ENCODE data around the gene ATP13A3. TPM values are rescaled to one million over a fixed set of nuclear protein-coding genes. Genes with fewer than 3 reads are reported as not detected.

Gene ATP13A3
- total RNA-seq, 1 donor from 2014 or later: 79.2 TPM

GRCh38 chr3:194446754-194447153, 40.0 kb downstream of the ATP13A3 start:
- peaks cover 54% of the 10 kb centered on the region for H3K36me3 ChIP-seq (ENCODE audit: insufficient read depth, low read length)
- no peaks in the 10 kb centered on the region for H3K79me2 ChIP-seq (ENCODE audit: insufficient read depth, low read length)
- H3K4me2 ChIP-seq (ENCODE audit: low read length): no peak overlapping the region
- H3K27ac Mint-ChIP-seq (ENCODE audit: unreplicated experiment): no peak overlapping the region
- peaks cover 2% of the 10 kb centered on the region for H3K4me1 Mint-ChIP-seq (ENCODE audit: low read depth, unreplicated experiment)
- no peak overlapping the region for H3K4me3 ChIP-seq (ENCODE audit: insufficient read depth, low read depth, low read length)
- no peaks in the 10 kb centered on the region for H3K4me1 ChIP-seq (ENCODE audit: insufficient read depth, low read length)
- no peak for DNase-seq (ENCODE audit: low read depth)
- peaks cover 11% of the 10 kb centered on the region for H4K20me1 ChIP-seq (ENCODE audit: insufficient read depth, low read length)
- no peak for TF ChIP-seq EZH2 (IDR thresholded peaks at IDR 0.05; ENCODE audit: insufficient read depth, low read length)
- H3K36me3 Mint-ChIP-seq (ENCODE audit: low read depth, unreplicated experiment): peaks cover 7% of the 10 kb centered on the region
- H3K9ac ChIP-seq (ENCODE audit: low read length): no peak overlapping the region
- no peaks in the 10 kb centered on the region for H3K9me3 Mint-ChIP-seq (ENCODE audit: unreplicated experiment)
- no peaks in the 10 kb centered on the region for H3K27me3 Mint-ChIP-seq (ENCODE audit: low read depth, unreplicated experiment)
- H3K9me3 ChIP-seq (ENCODE audit: insufficient read depth, low read depth, low read length): no peaks in the 10 kb centered on the region
- FAIRE-seq: no peak
- no peak overlapping the region for H3K27ac ChIP-seq (ENCODE audit: low read depth, low read length)
- H3K27me3 ChIP-seq (ENCODE audit: insufficient read depth, low read length): no peaks in the 10 kb centered on the region
- H2AFZ ChIP-seq (ENCODE audit: low read depth, low read length): no peak overlapping the region
- H3K4me3 Mint-ChIP-seq (ENCODE audit: unreplicated experiment): no peak overlapping the region

DNA sequence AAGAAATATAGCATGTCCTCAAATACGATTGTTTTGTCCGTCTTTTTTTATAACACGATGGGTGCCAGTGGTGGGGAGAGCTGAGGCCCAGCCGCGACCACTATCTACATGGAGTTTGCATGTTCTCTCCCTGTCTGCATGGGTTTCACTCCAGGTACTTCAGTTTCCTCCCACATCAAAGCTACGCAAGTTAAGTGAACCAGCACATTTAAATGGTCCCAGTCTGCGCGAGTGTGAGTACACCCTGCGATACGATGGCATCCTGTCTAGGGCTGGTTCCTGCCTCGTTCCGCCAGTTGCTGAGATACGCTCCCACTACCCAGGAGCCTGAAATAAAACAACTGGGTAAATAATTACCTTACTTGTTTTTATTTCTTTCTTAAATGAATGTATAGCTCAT, 40.6 kb downstream of the ATP13A3 start:
- H3K36me3 ChIP-seq (ENCODE audit: insufficient read depth, low read length): peaks cover 54% of the 10 kb centered on the region
- H3K79me2 ChIP-seq (ENCODE audit: insufficient read depth, low read length): no peaks in the 10 kb centered on the region

DNA sequence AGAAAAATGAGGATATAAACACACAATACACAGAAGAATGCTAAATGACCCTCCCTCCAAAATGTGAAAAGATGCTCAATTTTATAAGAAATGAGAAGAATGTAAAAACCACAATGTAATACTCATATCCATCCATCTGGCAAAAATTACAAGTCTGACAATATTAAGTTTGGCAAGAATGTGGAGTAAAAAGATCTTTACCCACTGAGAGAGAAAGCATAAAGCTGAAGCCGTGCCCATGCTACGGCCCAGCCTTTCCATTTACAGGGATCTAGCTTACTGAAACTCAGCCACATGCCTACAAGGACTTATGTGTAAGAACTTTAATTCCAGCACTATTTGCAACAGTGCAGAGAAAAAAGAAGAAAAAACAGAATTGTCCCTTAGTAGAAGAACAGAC, 42.9 kb downstream of the ATP13A3 start:
- TF ChIP-seq CTCF (IDR thresholded peaks at IDR 0.05; ENCODE audit: insufficient read depth, low read depth, low read length) (no peak), EZH2 (IDR thresholded peaks at IDR 0.05; ENCODE audit: insufficient read depth, low read length) (no peak)
- Mint-ChIP-seq H3K27ac (ENCODE audit: unreplicated experiment) (no peak overlapping the region), H3K9me3 (ENCODE audit: unreplicated experiment) (no peaks in the 10 kb centered on the region), H3K4me3 (ENCODE audit: unreplicated experiment) (no peak overlapping the region), H3K36me3 (ENCODE audit: low read depth, unreplicated experiment) (peaks cover 11% of the 10 kb centered on the region), H3K27me3 (ENCODE audit: low read depth, unreplicated experiment) (no peaks in the 10 kb centered on the region), H3K4me1 (ENCODE audit: low read depth, unreplicated experiment) (peaks cover 10% of the 10 kb centered on the region)
- peaks cover 59% of the 10 kb centered on the region for H3K36me3 ChIP-seq (ENCODE audit: insufficient read depth, low read length)
- H4K20me1 ChIP-seq (ENCODE audit: insufficient read depth, low read length): peaks cover 22% of the 10 kb centered on the region
- H3K27me3 ChIP-seq (ENCODE audit: insufficient read depth, low read length): no peaks in the 10 kb centered on the region
- peak; percentile 49 for FAIRE-seq
- no peak overlapping the region for H3K4me2 ChIP-seq (ENCODE audit: low read length)
- no peak overlapping the region for H3K4me3 ChIP-seq (ENCODE audit: insufficient read depth, low read depth, low read length)
- no peak overlapping the region for H2AFZ ChIP-seq (ENCODE audit: low read depth, low read length)
- H3K79me2 ChIP-seq (ENCODE audit: insufficient read depth, low read length): no peaks in the 10 kb centered on the region
- H3K9me3 ChIP-seq (ENCODE audit: insufficient read depth, low read depth, low read length): no peaks in the 10 kb centered on the region
- no peaks in the 10 kb centered on the region for H3K4me1 ChIP-seq (ENCODE audit: insufficient read depth, low read length)
- no peak overlapping the region for H3K9ac ChIP-seq (ENCODE audit: low read length)
- no peak overlapping the region for H3K27ac ChIP-seq (ENCODE audit: low read depth, low read length)
- no peak for DNase-seq (ENCODE audit: low read depth)

More for the DNA sequence above, 40.6 kb downstream of the ATP13A3 start:
- FAIRE-seq: no peak
- no peaks in the 10 kb centered on the region for H3K4me1 ChIP-seq (ENCODE audit: insufficient read depth, low read length)
- Mint-ChIP-seq H3K27ac (ENCODE audit: unreplicated experiment) (no peak overlapping the region), H3K4me1 (ENCODE audit: low read depth, unreplicated experiment) (peaks cover 6% of the 10 kb centered on the region), H3K9me3 (ENCODE audit: unreplicated experiment) (no peaks in the 10 kb centered on the region), H3K36me3 (ENCODE audit: low read depth, unreplicated experiment) (peaks cover 4% of the 10 kb centered on the region), H3K27me3 (ENCODE audit: low read depth, unreplicated experiment) (no peaks in the 10 kb centered on the region), H3K4me3 (ENCODE audit: unreplicated experiment) (no peak overlapping the region)
- H3K9ac ChIP-seq (ENCODE audit: low read length): no peak overlapping the region
- peaks cover 14% of the 10 kb centered on the region for H4K20me1 ChIP-seq (ENCODE audit: insufficient read depth, low read length)
- H3K27ac ChIP-seq (ENCODE audit: low read depth, low read length): no peak overlapping the region
- no peak for TF ChIP-seq EZH2 (IDR thresholded peaks at IDR 0.05; ENCODE audit: insufficient read depth, low read length)
- TF ChIP-seq CTCF (IDR thresholded peaks at IDR 0.05; ENCODE audit: insufficient read depth, low read depth, low read length): no peak
- no peaks in the 10 kb centered on the region for H3K27me3 ChIP-seq (ENCODE audit: insufficient read depth, low read length)
- H3K9me3 ChIP-seq (ENCODE audit: insufficient read depth, low read depth, low read length): no peaks in the 10 kb centered on the region
- DNase-seq (ENCODE audit: low read depth): no peak
- H2AFZ ChIP-seq (ENCODE audit: low read depth, low read length): no peak overlapping the region
- H3K4me2 ChIP-seq (ENCODE audit: low read length): no peak overlapping the region
- H3K4me3 ChIP-seq (ENCODE audit: insufficient read depth, low read depth, low read length): no peak overlapping the region
